Adrenal gland (tissue), 5 donors: ENCODE results near the gene PDE8A.

ENCODE experiments used
- CTCF ChIP-seq, 6 experiments: fragments of 450-650 bp in 4 of 6; fragments of 200-600 bp in 2 of 6; sonication (generic) in 1 of 6; IDR thresholded peaks; 1 replicate in 5 of 6; 2 replicates in 1 of 6; pipeline versions ENCODE4 v1.5.1 to v1.8.0; 2016 to 2021; ENCODE audit warnings: antibody characterized with exemption in 6 of 6, mild to moderate bottlenecking in 2 of 6, moderate library complexity in 1 of 6
- POLR2A ChIP-seq, 2 donors: fragments of 450-650 bp; IDR thresholded peaks; one replicate each; pipeline ENCODE4 v1.6.1; 2017; ENCODE audit warnings: antibody characterized with exemption in 2 of 2, mild to moderate bottlenecking in 2 of 2, moderate library complexity in 1 of 2
- donor health status: DM: no; HTN: no; CAD: no.

DNA sequence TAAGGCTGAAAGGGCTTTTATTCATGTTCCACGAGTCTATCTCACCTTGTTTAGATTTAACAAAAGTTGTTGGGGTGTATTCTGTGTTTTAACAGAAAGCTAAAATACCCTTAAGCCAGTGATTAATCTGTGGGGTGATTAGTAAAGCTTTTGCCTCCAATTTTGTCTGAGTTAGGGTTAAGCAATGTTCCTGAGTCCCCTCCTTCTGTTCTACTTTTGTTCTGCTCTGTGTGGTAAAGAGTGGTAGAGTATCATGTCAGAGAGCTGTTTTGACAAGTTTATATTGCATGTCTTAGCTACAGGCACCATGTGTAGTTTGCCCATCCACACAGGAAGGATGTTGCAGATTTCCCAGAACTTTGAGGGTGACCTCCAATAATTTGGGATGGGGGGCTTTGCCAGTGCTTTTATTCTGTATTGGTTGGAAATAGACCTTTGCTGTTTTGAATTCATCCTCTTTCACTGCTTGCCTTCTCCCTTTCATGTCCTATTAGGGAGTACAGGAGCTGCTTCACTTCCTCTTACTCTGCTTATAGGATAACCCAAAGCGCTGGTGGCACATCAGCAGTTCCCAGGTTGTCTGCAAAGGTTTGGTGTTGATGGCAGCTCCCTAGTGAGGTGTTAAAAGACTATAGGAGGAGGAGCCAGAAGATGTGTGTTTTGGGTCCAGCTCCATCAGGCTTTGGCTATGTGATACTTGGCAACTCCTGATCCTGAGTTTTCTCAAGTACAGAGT is 7.4 kb downstream of the PDE8A start:
- TF ChIP-seq CTCF (IDR thresholded peaks at IDR 0.05) (no peak), POLR2A (IDR thresholded peaks at IDR 0.05) (no peak)
